Peyer's patch (tissue), 4 donors: Measurements from ENCODE around the gene SSU72. TPM values are rescaled to one million over a fixed set of nuclear protein-coding genes. Genes with fewer than 3 reads are reported as not detected.

ENCODE experiments used
- DNase-seq, 3 donors: peaks; one replicate each; pipeline ENCODE4 v3.0.0-alpha.2; 2017 to 2019
- H3K27ac ChIP-seq, 4 donors: fragments of 200-600 bp; sonication (generic); one replicate each; pipeline ENCODE4 v1.5.1; 2016 to 2019
- H3K27me3 ChIP-seq, 2 donors: fragments of 200-600 bp; sonication (generic); one replicate each; pipeline ENCODE4 v1.5.1; 2019
- H3K36me3 ChIP-seq, 3 donors: fragments of 200-600 bp; sonication (generic); one replicate each; pipeline ENCODE4 v1.5.1; 2016 to 2019
- H3K4me1 ChIP-seq, 4 donors: fragments of 200-600 bp; sonication (generic); one replicate each; pipeline ENCODE4 v1.5.1; 2016 to 2019
- H3K4me3 ChIP-seq, 4 donors: fragments of 200-600 bp; sonication (generic); 1 replicate in 3 of 4; 2 replicates in 1 of 4; pipeline ENCODE4 v1.5.1; 2016 to 2019; ENCODE audit warnings: mild to moderate bottlenecking in 1 of 4
- H3K9me3 ChIP-seq, 4 donors: fragments of 200-600 bp; sonication (generic); one replicate each; pipeline ENCODE4 v1.5.1; 2016 to 2019; ENCODE audit warnings: mild to moderate bottlenecking in 1 of 4
- CTCF ChIP-seq, 6 experiments: fragments of 450-650 bp in 4 of 6; fragments of 200-600 bp in 2 of 6; sonication (generic) in 1 of 6; IDR thresholded peaks; one replicate each; pipeline ENCODE4 v1.5.1; 2017 to 2019; ENCODE audit warnings: antibody characterized with exemption in 6 of 6, mild to moderate bottlenecking in 3 of 6, moderate library complexity in 1 of 6
- POLR2A ChIP-seq, 2 donors: fragments of 450-650 bp; IDR thresholded peaks; one replicate each; pipeline ENCODE4 v1.5.1; 2017; ENCODE audit warnings: antibody characterized with exemption in 2 of 2, mild to moderate bottlenecking in 2 of 2, moderate library complexity in 2 of 2
- total RNA-seq, 4 donors: library from RNA; depleted of rRNA; stranded (reverse); fragments of >200 nt; gene quantifications; one replicate each; pipeline ENCODE4 v1.1.0, GENCODE V29; 2016

The SSU72 gene
- total RNA-seq, 4 donors from 2014 or later, result 146 to 182 (median 163) TPM

GRCh38 chr1:1540818-1541628 is 33.6 kb downstream of the SSU72 start:
- DNase-seq, result no peak
- peak overlapping the region; percentile 42 to 62 (median 59) for H3K4me3 ChIP-seq
- H3K36me3 ChIP-seq, result peaks cover 0 to 20% (median 0%) of the 10 kb centered on the region in 3 donors
- no peaks in the 10 kb centered on the region for H3K9me3 ChIP-seq
- TF ChIP-seq POLR2A (IDR thresholded peaks at IDR 0.05), result no peak
- no peak for TF ChIP-seq CTCF (IDR thresholded peaks at IDR 0.05)
- H3K4me1 ChIP-seq, result peaks cover 0 to 24% (median 9%) of the 10 kb centered on the region in 4 donors
- no peaks in the 10 kb centered on the region for H3K27me3 ChIP-seq
- H3K27ac ChIP-seq, result peak overlapping the region in 3 of 4 donors; percentile 55 to 62 (median 56)

GRCh38 chr1:1540090-1540817 is 34.4 kb downstream of the SSU72 start, which contains the start of gene TMEM240:
Gene TMEM240 (minus strand): TSS chr1:1540624. CDS start chr1:1540346, 278 bp downstream.
- Histone ChIP-seq H3K4me1 (peaks cover 0 to 24% (median 9%) of the 10 kb centered on the region in 4 donors), H3K27ac (peak within 1 kb of the TSS in 3 of 4 donors; percentile 55 to 62 (median 56)), H3K27me3 (no peaks in the 10 kb centered on the region), H3K9me3 (no peaks in the 10 kb centered on the region), H3K4me3 (peak within 1 kb of the TSS; percentile 42 to 62 (median 59)), H3K36me3 (peaks cover 0 to 20% (median 0%) of the 10 kb centered on the region in 3 donors)
- TF ChIP-seq CTCF (IDR thresholded peaks at IDR 0.05) (no peak), POLR2A (IDR thresholded peaks at IDR 0.05) (no peak)
- DNase-seq, result peak; percentile 45 to 76 (median 69)

GRCh38 chr1:1539310-1540089 is 35.2 kb downstream of the SSU72 start:
- TF ChIP-seq POLR2A (IDR thresholded peaks at IDR 0.05) (no peak), CTCF (IDR thresholded peaks at IDR 0.05) (no peak)
- DNase-seq, result no peak

GRCh38 chr1:1538989-1539309 is 35.7 kb downstream of the SSU72 start:
- Histone ChIP-seq H3K9me3 (no peaks in the 10 kb centered on the region), H3K27me3 (no peaks in the 10 kb centered on the region), H3K4me3 (peak overlapping the region in 1 of 4 donors; percentile 62), H3K27ac (no peak overlapping the region), H3K36me3 (peaks cover 0 to 20% (median 0%) of the 10 kb centered on the region in 3 donors), H3K4me1 (peaks cover 0 to 24% (median 9%) of the 10 kb centered on the region in 4 donors)
- no peak for TF ChIP-seq POLR2A (IDR thresholded peaks at IDR 0.05)
- no peak for TF ChIP-seq CTCF (IDR thresholded peaks at IDR 0.05)
- DNase-seq, result no peak

More at GRCh38 chr1:1539310-1540089, 35.2 kb downstream of the SSU72 start:
- Histone ChIP-seq H3K9me3 (no peaks in the 10 kb centered on the region), H3K4me1 (peaks cover 0 to 24% (median 9%) of the 10 kb centered on the region in 4 donors), H3K4me3 (peak overlapping the region; percentile 42 to 62 (median 59)), H3K27ac (peak overlapping the region in 3 of 4 donors; percentile 8 to 56 (median 55)), H3K36me3 (peaks cover 0 to 20% (median 0%) of the 10 kb centered on the region in 3 donors), H3K27me3 (no peaks in the 10 kb centered on the region)

- TF ChIP-seq CTCF (IDR thresholded peaks at IDR 0.05) (no peak), POLR2A (IDR thresholded peaks at IDR 0.05) (no peak)
- Histone ChIP-seq H3K4me3 (no peak overlapping the region), H3K4me1 (peaks cover 0 to 24% (median 9%) of the 10 kb centered on the region in 4 donors), H3K36me3 (peaks cover 0 to 20% (median 0%) of the 10 kb centered on the region in 3 donors), H3K27me3 (no peaks in the 10 kb centered on the region), H3K9me3 (no peaks in the 10 kb centered on the region), H3K27ac (no peak overlapping the region)
- DNase-seq, result no peak
These were observed 36.3 kb downstream of the SSU72 start for GRCh38 chr1:1538334-1538733.
